ENCODE data around the gene CACNA2D1.

GRCh38 chr7:82347808-82348207, 95.8 kb downstream of the CACNA2D1 start:
- TF ChIP-seq CTCF (IDR thresholded peaks at IDR 0.05): no peak
- no peak for TF ChIP-seq POLR2A (IDR thresholded peaks at IDR 0.05)
